DMS 273 (cell line): ENCODE data around the gene PTPN9.
"Not testable (repeated sequence)": the region's sequence is repeated elsewhere in the genome, so short reads cannot be mapped to it uniquely, and the experiment has no call there.

Source experiments
- DNase-seq: peaks from one replicate; lab custom pipeline; 2025; ENCODE audit not compliant: unreplicated experiment; lab: John Stamatoyannopoulos, UW

PTPN9 gene

GRCh38 chr15:75532413-75533250, 46.5 kb downstream of the PTPN9 start:
- DNase-seq: peak; percentile 19

- DNase-seq: peak; percentile 14
Observed at GRCh38 chr15:75531041-75531450, 48.1 kb downstream of the PTPN9 start.

- no peak for DNase-seq
Observed at GRCh38 chr15:75530169-75530568, 48.9 kb downstream of the PTPN9 start.

- not testable (repeated sequence) for DNase-seq
Observed at GRCh38 chr15:75525756-75526155, 53.4 kb downstream of the PTPN9 start.

- no peak for DNase-seq
Observed at GRCh38 chr15:75523011-75523410, 56.1 kb downstream of the PTPN9 start.

- DNase-seq: peak; percentile 20
Observed at GRCh38 chr15:75517233-75517632, 61.9 kb downstream of the PTPN9 start.

- DNase-seq: peak; percentile 46
Observed at GRCh38 chr15:75508840-75509532, 70.1 kb downstream of the PTPN9 start.

GRCh38 chr15:75502360-75502759, 76.8 kb downstream of the PTPN9 start:
- no peak for DNase-seq

GRCh38 chr15:75493732-75494131, 85.4 kb downstream of the PTPN9 start:
- DNase-seq: no peak

- no peak for DNase-seq
Observed at GRCh38 chr15:75483961-75484360, 95.2 kb downstream of the PTPN9 start.

- not testable (repeated sequence) for DNase-seq
Observed at GRCh38 chr15:75483556-75483955, 95.6 kb downstream of the PTPN9 start.

- no peak for DNase-seq
Observed at GRCh38 chr15:75483106-75483505, 96.0 kb downstream of the PTPN9 start.

GRCh38 chr15:75480463-75480862, 98.7 kb downstream of the PTPN9 start:
- not testable (repeated sequence) for DNase-seq

GRCh38 chr15:75479670-75480069, 99.4 kb downstream of the PTPN9 start:
- no peak for DNase-seq

GRCh38 chr15:75477094-75477493, 102.0 kb downstream of the PTPN9 start:
- not testable (repeated sequence) for DNase-seq

- DNase-seq: no peak
Observed at GRCh38 chr15:75468913-75469598, 110.1 kb downstream of the PTPN9 start.

- no peak for DNase-seq
Observed at GRCh38 chr15:75460646-75461045, 118.5 kb downstream of the PTPN9 start.

- DNase-seq: no peak
Observed at GRCh38 chr15:75459581-75459980, 119.5 kb downstream of the PTPN9 start.

GRCh38 chr15:75456710-75457109, 122.4 kb downstream of the PTPN9 start:
- no peak for DNase-seq

- DNase-seq: peak; percentile 63
Observed at GRCh38 chr15:75455982-75456531, 123.1 kb downstream of the PTPN9 start.

GRCh38 chr15:75455424-75455981, 123.6 kb downstream of the PTPN9 start:
- peak; percentile 84 for DNase-seq
